Measurements from ENCODE around the gene KIR3DL1.
"Not testable (repeated sequence)": the region's sequence is repeated elsewhere in the genome, so short reads cannot be mapped to it uniquely, and the experiment has no call there.

Gene KIR3DL1

DNA sequence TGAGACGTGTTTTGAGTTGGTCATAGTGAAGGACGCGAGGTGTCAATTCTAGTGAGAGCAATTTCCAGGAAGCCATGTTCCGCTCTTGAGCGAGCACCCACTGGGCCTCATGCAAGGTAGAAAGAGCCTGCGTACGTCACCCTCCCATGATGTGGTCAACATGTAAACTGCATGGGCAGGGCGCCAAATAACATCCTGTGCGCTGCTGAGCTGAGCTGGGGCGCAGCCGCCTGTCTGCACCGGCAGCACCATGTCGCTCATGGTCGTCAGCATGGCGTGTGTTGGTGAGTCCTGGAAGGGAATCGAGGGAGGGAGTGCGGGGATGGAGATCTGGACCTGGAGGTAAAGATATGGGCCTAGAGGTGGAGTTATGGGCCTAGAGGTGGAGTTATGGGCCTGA lies at the start of gene KIR3DL1:
KIR3DL1 (plus strand) TSS at position 218 of the 400 bp plus-strand sequence.
- FAIRE-seq: not testable (repeated sequence)

DNA sequence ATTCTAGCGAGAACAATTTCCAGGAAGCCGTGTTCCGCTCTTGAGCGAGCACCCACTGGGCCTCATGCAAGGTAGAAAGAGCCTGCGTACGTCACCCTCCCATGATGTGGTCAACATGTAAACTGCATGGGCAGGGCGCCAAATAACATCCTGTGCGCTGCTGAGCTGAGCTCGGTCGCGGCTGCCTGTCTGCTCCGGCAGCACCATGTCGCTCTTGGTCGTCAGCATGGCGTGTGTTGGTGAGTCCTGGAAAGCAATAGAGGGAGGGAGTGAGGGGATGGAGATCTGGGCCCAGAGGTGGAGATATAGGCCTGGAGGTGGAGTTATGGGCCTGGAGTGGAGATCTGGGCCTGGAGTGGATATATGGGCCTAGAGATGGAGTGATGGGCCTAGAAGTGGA lies 46.6 kb upstream of the KIR3DL1 start, which contains the start of gene KIR2DL1:
KIR2DL1 (plus strand) TSS at position 148 of the 400 bp plus-strand sequence; CDS start at position 206, 58 bp downstream.
- not testable (repeated sequence) for FAIRE-seq

DNA sequence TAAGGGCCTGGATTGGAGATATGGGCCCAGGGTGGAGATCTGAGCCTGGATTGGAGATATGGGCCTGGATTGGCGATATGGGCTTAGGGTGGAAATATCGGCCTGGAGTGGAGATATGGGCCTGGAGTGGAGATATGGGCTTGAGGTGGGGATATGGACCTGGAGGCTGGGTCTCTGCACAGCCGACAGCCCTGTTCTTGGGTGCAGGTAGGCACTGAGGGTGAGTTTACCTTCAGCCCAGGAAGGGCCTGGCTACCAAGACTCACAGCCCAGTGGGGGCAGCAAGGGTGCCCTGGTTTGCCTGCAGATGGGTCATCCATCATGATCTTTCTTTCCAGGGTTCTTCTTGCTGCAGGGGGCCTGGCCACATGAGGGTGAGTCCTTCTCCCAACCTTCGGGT lies 45.8 kb upstream of the KIR3DL1 start:
- FAIRE-seq: not testable (repeated sequence)

DNA sequence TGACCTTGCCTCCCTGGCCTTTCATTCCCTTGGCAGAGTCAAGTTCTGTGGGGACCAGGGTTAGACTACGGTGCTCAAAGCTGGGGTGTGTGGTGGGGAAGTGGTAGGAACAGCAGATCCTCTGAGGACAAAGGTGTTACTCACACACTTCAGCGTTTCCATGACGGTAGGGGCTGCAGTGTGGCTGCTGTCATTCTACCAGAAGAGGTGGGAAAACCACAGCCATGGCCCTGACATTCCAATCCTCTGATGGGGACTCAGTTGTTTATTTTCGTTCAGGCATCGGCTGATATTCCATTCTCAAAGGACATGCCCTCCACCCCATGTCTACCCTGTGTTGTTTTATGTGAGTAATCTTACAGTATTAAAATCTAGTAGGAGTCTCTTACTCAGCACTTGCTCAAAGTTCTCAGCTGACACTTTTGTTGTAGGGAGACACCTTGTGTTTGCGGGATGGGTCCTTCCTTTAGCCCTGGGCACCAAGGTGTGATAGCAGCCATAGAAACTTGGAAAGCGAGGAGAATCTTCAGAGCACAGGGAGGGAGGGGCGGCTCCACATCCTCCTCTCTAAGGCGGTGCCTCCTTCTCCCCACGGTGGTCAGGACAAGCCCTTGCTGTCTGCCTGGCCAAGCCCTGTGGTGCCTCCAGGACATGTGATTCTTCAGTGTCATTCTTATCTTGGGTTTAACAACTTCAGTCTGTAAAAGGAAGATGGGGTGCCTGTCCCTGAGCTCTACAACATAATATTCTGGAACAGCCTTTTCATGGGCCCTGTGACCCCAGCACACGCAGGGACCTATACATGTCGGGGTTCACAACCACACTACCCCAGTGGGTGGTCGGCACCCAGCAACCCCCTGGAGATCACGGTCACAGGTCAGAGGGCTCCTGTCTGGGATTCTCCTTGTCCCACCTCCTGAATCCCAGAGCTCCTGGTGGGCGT lies 45.0 kb upstream of the KIR3DL1 start:
- FAIRE-seq: not testable (repeated sequence)

DNA sequence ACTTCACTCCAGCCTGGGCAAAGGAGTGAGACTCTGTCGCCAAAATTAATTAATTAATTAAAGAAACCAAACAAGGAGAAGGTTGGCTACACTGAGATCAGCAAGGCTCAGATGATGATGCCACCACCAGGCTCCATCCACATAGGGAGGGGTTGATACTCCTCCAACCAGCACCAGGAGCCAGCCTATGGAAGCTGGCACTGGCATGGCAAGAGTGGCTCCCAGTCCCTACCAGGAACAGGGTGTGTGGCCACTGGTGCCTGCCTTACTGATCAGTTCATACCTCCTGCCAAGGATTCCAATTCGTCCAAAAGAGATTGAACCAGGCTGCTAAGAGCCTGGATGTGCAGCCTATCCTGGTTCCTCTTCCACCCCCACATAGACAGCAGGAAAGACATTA lies 43.6 kb upstream of the KIR3DL1 start:
- not testable (repeated sequence) for FAIRE-seq

DNA sequence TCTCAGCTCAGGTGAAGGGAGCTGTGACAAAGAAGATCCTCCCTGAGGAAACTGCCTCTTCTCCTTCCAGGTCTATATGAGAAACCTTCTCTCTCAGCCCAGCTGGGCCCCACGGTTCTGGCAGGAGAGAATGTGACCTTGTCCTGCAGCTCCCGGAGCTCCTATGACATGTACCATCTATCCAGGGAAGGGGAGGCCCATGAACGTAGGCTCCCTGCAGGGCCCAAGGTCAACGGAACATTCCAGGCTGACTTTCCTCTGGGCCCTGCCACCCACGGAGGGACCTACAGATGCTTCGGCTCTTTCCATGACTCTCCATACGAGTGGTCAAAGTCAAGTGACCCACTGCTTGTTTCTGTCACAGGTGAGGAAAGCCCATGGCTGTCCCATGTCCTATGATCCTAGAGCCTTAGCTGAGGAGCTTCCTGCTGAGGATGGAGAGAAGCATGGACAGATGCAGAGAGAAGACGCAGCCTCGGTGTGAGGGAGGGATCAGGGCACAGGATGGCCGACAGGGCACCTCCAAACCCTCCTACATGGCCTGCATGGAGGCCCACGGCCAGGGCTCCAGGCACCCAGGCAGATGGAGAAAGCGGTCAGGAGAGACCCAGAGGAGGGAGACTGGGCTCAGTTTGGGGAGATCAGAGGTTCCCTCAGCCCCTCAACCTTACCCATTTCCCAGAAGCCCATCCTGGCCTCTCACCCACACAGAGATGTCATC lies 41.0 kb upstream of the KIR3DL1 start:
- not testable (repeated sequence) for FAIRE-seq

DNA sequence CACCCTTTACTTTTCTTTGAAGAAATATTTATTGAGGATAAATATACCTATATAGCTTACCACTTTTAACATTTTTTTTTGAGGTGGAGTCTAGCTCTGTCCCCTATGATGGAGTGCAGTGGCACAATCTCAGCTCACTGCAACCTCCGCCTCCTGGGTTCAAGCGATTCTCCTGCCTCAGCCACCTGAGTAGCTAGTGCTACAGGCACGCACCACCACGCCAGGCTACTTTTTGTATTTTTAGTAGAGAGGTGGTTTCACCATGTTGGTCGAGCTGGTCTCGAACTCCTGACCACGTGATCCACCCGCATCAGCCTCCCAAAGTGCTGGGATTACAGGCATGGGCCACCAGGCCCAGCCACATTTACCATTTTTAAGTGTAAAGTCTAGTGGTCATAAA lies 40.4 kb upstream of the KIR3DL1 start:
- FAIRE-seq: not testable (repeated sequence)

DNA sequence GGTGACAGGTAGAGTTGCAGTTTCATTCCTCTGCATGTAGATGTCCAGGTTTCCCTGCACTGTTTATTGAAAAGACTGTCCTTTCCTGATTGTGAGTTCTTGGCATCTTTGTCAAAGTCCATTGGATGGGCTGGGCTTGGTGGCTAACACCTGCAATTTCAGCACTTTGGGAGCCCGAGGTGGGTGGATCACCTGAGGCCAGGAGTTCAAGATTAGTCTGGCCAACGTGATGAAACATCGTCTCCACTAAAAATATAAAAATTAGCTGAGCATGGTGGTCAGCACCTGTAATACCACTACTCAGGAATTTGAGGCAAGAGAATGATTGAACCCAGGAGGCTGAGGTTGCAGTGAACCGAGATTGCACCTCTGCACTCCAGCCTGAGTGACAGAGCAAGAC lies 38.4 kb upstream of the KIR3DL1 start:
- FAIRE-seq: not testable (repeated sequence)

DNA sequence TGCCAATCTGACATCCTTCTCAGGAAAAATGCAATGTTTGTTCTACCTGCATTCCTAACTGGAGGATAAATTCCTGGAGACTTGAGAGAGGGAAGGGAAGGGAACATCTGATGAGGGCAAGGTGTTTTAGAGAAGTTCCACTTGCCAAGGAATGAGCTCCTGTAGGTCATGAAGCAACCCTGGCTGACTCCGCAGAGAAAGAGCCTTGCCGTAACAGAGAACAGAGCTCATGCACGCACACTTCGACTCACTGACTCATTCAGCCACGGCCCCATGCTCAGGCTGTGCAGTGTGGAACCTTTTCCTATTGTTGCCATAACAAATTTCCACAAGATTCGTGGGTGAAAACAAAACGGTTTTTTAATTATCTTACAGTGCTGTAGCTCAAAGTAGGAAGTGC lies 37.4 kb upstream of the KIR3DL1 start:
- not testable (repeated sequence) for FAIRE-seq

DNA sequence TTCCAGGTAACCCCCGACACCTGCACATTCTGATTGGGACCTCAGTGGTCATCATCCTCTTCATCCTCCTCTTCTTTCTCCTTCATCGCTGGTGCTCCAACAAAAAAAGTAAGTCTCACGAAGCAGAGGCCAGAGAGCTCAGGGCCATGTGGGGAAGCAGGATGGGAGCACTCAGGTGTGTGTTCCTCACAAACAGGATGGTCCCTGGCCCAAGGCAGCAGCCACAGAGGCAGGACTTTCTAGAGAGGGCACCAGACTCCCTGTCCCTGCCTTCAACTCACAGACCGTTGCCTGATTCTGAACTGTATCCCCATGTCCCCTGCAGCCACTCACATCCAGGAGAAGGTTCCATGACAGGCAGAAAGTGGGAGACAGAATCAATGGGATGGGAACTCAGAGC lies 33.4 kb upstream of the KIR3DL1 start:
- FAIRE-seq: not testable (repeated sequence)

DNA sequence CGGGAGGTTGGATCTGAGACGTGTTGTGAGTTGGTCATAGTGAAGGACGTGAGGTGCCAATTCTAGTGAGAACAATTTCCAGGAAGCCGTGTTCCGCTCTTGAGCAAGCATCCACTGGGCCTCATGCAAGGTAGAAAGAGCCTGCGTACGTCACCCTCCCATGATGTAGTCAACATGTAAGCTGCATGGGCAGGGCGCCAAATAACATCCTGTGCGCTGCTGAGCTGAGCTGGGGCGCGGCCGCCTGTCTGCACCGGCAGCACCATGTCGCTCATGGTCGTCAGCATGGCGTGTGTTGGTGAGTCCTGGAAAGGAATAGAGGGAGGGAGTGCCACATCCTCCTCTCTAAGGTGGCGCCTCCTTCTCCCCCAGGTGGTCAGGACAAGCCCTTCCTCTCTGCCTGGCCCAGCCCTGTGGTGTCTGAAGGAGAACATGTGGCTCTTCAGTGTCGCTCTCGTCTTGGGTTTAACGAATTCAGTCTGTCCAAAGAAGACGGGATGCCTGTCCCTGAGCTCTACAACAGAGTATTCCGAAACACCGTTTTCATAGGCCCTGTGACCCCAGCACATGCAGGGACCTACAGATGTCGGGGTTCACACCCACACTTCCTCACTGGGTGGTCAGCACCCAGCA lies 30.1 kb upstream of the KIR3DL1 start:
- not testable (repeated sequence) for FAIRE-seq

DNA sequence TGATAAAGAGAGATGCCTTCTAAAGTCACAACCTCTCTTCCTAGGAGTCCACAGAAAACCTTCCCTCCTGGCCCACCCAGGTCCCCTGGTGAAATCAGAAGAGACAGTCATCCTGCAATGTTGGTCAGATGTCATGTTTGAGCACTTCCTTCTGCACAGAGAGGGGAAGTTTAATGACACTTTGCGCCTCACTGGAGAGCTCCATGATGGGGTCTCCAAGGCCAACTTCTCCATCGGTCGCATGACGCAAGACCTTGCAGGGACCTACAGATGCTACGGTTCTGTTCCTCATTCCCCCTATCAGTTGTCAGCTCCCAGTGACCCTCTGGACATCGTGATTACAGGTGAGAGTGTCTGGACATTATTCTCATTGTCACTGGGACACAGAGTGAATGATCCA lies 28.1 kb upstream of the KIR3DL1 start:
- not testable (repeated sequence) for FAIRE-seq

DNA sequence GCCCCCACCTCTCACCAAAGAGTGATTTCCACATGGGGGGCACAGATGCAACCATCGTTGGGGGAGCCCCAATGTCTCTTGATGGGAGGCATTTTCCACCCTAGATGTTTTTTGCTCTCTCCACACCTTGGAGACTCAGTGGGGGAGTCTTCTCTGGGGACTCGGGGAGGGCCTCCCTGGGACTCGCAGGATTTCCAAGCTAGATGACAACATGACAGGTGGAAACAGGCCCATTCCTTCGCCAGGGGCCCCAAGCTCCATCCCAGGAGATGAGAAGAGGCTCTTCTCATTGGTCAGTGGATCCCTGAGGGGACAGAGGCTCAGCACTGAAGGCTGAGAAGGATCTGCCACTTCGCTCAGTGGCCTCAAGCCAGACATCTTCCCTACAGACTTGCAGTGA lies 25.6 kb upstream of the KIR3DL1 start:
- FAIRE-seq: no peak

DNA sequence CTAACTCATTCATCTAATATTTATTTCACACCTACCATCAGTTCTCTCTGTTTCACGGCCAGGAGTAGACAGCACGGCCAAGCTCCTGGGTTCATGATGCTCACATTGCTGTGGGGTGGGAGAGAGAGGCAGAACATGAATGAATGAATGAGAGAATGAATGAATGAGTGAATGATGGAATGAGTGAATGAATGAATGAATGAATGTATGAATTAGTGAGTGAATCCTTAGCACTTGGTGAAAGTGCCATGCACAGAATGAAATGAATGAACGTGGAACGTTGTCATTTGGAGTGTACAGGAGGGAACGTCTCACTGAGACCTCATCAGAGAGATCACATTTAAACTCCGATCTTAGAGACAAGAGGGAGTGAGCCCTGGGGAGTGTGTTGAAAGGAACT lies 24.8 kb upstream of the KIR3DL1 start:
- FAIRE-seq: no peak

DNA sequence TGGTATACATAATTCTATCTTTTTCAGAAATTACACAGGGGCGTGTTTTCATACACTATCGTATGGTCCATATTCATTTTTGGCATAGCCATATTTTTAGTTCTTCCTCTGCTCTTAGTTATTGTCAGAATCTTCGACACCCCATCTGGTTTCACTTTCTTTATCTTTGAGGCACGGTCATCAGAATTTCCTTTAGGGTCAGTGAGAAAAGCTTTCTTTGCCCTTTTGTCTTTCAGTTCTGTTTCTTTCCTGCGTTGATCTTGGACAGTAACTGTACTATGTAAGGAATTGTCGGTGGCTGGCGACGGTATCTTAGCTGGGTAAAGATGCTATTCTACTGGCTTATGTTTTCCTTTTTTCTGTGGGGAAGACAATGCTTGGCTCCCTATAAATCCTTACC lies 23.5 kb upstream of the KIR3DL1 start:
- FAIRE-seq: no peak

DNA sequence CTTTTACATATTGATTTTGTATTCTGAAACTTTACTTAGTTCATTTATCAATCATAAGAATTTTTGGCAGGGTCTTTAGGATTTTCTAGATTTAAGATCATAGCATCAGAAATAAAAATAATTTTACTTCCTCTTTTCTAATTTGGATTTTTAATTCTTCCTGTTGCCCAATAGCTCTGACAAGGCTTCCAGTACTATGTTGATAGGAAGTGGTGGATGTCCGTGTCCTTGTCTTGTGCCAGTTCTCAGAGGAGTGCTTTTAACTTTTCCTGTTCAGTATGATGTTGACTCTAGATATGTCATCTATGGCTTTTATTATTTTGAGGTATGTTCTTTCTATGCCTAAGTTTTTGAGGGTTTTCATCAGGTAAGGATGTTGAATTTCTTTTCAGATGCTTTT lies 20.5 kb upstream of the KIR3DL1 start:
- FAIRE-seq: no peak

DNA sequence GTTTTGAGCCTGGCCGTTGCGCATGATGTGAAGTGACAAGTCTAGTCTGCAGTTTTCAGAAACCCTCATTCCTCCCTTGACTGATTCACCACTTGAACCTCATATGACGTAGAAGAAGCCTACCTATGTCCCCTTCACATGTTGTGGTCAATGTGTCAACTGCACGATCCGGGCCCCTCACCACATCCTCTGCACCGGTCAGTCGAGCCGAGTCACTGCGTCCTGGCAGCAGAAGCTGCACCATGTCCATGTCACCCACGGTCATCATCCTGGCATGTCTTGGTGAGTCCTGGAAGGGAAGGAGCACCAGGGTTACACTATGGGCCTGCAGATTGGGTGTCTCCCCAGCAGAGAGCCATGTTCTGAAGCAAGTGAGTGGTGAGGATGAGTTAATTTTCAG lies 12.9 kb upstream of the KIR3DL1 start, which contains the start of gene KIR2DL4:
KIR2DL4 (plus strand) TSS at position 201 of the 400 bp plus-strand sequence; CDS start at position 243, 42 bp downstream.
- FAIRE-seq: no peak

DNA sequence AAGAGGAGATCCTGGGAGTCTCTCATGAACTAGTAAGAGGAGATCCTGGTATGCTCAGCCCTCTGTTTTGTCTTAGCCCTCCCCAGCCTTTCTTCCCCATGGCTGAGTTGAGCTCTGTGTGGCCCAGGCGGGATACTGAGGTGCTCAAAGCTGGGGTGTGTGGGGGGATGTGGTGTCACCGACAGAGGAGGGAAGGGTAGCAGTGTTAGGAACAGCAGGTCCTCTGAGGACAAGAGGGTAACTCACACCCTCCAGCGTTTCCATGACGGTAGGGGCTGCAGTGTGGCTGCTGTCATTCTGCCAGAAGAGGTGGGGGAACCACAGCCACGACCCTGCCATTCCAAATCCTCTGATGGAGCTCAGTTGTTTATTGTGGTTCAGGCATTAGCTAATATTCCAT lies 12.2 kb upstream of the KIR3DL1 start:
- no peak for FAIRE-seq

DNA sequence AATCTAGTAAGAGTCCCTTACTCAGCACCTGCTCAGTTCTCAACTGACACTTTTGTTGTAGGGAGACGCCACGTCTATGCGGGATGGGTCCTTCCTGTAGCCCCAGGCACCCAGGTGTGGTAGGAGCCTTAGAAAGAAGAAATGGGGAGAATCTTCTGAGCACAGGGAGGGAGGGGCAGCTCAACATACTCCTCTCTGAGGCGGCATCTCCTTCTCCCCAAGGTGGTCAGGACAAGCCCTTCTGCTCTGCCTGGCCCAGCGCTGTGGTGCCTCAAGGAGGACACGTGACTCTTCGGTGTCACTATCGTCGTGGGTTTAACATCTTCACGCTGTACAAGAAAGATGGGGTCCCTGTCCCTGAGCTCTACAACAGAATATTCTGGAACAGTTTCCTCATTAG lies 11.7 kb upstream of the KIR3DL1 start:
- no peak for FAIRE-seq

DNA sequence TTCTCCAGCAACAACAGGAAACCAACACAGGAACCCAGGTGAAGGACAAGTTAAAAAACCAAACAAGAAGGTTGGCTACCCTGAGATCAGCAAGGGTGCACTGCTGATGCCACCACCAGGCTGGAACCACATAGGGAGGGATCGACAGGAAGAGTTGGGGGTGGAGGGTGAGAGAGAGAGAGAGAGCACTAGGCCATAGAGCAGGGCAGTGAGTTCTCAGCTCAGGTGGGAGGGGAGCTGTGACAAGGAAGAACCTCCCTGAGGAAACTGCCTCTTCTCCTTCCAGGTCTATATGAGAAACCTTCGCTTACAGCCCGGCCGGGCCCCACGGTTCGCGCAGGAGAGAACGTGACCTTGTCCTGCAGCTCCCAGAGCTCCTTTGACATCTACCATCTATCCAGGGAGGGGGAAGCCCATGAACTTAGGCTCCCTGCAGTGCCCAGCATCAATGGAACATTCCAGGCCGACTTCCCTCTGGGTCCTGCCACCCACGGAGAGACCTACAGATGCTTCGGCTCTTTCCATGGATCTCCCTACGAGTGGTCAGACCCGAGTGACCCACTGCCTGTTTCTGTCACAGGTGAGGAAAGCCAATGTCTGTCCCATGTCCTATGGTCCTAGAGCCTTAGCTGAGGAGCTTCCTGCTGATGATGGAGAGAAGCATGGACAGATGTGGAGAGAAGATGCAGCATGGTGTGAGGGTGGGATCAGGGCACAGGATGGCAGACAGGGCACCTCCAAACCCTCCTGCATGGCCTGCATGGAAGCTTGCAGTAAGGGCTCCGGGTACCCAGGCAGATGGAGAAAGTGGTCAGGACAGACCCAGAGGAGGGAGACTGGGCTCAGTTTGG lies 10.4 kb upstream of the KIR3DL1 start:
- FAIRE-seq: no peak

DNA sequence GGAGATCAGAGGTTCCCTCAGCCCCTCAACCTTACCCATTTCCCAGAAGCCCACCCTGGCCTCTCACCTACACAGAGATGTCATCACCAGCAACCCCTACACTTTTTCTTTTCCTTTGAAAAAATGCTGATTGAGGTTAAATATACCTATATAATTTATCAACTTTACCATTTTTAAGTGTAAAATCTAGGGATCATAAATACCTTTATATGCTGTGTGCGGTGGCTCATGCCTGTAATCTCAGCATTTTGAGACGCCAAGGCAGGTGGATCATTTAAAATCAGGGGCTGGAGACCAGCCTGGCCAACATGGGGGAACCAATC lies 9.8 kb upstream of the KIR3DL1 start:
- FAIRE-seq: no peak

DNA sequence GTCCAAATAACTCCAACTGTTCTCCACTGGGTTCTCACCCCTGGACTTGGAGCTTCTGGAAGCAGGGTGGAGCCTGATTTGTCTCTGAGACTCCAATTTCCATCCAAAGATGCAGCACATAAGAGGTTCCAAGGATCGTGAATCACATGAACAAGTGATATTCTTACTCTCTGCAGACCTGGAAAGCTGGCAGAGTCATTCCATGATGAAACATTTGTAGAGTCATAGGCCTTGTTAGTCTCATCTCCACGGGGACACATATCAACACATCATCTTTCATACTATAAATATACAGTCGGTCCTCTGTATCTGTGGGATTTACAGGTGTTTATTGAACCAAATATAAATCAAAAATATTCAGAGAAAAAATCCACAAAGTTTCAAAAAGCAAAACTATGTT lies 1.7 kb upstream of the KIR3DL1 start:
- not testable (repeated sequence) for FAIRE-seq
